Measurements from ENCODE around the gene GGA2.
"Not testable (repeated sequence)": the region's sequence is repeated elsewhere in the genome, so short reads cannot be mapped to it uniquely, and the experiment has no call there.

Gene GGA2

DNA sequence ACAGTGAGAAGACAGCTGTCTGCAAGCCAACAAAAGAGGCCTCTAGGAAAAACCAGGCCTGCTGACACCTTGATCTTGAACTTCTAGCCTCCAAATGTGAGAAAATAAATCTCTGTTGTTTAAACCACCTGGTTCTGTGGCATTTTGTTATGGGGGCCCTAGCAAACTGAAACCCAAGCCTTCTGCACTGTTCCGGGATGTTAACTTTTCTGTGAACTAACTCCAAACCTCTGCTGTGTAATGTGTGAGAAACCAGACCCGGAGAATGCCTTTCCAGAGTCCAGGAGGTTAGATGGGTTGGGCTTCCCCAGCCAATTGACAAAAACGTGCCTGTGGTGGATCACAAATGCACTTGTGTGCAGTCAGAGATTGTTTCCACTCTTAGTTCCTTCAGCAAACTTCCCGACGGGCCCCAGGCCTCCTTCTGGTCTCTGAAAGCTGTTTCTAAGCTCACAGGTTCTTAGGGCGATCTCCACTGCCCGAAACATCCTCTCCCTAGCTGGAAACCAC, 13.6 kb upstream of the GGA2 start:
- no peak for DNase-seq

DNA sequence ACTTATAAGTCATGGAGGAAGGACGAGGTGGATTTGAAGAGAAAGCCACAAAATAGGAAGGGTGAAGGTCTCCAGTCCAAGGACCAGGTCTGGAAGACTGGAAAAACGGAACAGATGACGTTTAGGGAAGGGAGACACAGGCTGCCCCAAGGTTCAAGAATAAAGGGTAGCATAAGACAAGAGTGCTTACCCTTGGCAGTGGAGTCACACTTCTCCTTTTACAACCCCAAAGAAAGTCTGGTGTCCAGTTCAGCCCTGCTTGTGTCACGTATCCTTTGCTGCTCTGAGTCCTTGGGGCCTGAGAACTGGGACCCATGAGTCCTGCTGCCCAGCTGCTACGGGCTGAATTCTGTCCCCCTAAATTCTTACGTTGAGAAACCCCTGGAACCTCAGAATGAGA, 13.0 kb upstream of the GGA2 start:
- no peak for DNase-seq

DNA sequence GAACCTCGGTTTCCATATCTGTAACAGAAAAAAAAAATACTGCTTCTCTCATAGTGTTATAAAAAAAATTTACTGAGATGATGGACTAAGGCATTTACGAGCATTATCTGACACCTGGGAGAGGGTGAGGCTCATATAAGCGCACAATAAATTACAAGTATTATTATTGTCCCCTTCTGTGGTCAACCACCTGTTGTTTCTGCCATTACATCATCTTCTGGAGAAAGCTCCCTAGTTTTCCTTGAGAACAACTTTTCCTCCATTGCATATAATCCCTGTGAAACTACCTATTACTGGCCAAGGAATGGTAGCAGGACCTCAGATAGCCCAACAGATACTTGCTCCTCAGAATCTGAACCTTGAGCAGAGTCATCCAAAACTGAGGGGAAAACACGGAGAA, 11.7 kb upstream of the GGA2 start:
- DNase-seq: no peak

DNA sequence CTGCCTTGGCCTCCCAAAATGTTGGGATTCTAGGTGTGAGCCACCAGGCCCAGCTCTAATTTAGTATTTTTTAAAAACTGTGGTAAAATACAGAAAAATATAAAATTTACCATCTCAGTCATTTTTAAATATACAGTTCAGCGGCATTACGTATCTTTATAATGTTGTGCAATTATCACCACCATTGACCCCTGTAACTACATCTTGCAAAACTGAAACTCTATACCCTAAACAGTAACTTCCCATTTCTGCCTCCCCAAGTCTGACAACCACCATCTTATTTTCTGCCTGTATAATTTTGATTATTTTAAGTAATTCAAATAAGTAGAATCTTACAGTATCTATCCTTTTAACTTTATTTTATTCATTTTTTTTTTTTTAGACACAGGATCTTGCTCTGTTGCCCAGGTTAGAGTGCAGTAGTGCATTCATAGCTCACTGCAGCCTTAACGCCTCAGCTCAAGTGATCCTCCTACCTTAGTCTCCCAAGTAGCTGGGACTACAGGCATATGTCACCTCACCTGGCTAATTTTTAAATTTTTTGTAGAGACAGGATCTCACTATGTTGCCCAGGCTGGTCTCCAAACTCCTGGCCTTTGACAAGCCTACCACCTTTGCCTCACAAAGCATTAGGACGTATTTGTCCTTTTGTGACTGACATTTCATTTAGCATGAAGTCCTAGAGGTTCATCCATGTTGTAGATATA, 10.9 kb upstream of the GGA2 start:
- no peak for DNase-seq

DNA sequence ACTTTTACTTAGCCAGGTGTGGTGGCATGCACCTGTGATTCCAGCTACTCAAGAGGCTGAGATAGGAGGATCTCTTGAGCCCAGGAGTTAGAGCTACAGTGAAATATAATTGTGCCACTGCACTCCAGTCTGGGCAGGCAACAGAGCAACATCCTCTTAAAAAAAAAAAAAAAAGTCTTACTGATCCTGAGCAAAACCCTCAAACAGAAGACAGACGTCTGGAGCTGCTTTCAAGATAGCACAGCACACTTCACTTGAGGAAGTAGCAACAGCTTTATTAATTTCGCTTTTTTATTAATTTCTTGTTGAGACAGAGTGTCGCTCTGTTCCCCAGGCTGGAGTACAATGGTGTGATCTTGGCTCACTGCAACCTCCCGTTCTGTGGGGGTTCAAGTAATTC, 10.2 kb upstream of the GGA2 start:
- no peak for DNase-seq

DNA sequence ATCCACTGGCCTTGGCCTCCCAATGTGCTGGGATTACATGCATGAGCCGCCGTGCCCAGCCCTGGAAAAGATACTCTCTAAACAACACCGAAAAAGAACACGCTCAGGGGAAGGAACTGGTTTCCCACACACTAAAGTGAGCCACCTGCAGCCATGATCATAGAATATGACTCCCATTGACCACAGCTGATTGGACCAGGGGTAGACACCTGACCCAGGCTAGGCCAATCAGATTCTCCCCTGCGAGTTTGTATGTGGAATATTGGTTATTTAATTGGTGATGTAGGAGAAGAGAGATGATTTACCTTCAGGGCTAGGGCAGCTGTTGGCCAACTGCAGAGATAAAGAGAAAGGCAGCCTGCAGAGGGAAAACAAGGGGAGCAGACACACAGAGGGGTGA, 9.0 kb upstream of the GGA2 start:
- DNase-seq: no peak

DNA sequence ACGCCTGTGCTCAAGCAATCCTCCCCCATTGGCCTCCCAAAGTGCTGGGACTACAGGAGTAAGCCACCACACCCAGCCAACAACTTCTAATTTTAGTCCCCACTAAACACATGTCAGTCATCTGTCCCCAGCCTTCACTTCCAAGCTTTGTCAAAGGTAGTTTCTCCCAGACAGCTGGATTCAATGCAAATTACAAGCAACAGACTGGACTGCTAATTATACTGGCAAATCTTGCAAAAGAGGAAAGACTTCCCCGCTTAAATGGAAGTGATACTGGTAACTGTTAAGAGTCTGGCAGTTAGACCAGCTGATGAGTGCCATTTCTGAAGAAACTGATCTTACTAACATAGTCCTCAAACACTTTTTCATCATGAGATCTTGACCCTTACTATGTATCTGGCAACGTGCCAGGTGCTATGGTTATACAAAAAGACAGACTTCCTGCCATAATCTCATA, 8.2 kb upstream of the GGA2 start:
- DNase-seq: no peak

DNA sequence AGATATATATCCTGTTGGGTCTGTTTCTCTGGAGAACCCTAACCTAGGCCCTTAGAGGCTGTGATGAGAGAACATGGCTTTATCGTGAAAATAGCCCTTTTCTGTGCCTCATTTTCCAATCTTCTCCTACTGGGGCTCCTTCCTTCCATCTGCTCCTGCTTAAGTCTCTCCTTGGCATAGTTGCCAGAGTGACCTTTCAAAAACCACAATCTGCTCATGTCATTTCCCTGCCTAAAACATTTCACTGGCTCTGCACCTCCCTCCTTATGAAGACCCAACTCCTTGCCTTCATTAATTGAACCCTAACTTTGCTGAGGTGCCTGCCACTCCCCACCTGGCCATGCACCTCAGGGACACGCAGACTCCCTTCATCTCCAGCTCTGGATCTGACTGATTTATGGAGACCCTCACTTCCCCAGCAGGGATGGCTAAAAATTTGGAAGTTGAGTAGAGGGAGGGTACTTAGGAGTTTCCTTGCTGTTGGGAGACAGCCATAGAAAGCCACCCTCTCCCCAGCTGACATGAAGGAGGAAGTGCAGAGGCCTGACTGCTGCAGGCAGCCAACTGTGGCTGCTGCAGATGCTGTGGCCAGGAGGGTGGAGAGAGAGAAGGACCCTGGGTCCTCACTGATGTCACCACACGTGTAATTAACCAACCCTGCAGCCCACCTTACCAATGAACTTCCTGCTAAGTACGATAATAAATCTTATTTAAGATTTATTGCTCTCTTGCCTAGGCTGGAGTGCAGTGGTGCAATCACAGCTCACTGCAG, 6.3 kb upstream of the GGA2 start:
- DNase-seq: no peak

DNA sequence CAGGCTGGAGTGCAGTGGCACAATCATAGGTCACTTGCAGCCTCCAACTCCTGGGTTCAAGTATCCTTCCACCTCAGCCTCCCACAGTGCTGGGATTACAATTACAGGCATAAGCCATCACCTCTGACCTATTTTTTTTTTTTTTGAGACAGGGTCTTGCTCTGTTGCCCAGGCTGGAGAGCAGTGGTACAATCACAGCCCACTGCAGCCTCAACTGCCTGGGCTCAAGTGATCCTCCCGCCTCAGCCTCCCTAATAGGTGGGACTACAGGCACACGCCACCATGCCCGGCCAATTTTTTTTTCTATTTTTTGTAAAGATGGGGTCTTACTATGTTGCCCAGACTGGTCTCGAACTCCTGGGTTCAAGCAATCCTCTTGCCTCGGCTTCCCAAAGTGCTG, 5.6 kb upstream of the GGA2 start:
- DNase-seq: no peak

DNA sequence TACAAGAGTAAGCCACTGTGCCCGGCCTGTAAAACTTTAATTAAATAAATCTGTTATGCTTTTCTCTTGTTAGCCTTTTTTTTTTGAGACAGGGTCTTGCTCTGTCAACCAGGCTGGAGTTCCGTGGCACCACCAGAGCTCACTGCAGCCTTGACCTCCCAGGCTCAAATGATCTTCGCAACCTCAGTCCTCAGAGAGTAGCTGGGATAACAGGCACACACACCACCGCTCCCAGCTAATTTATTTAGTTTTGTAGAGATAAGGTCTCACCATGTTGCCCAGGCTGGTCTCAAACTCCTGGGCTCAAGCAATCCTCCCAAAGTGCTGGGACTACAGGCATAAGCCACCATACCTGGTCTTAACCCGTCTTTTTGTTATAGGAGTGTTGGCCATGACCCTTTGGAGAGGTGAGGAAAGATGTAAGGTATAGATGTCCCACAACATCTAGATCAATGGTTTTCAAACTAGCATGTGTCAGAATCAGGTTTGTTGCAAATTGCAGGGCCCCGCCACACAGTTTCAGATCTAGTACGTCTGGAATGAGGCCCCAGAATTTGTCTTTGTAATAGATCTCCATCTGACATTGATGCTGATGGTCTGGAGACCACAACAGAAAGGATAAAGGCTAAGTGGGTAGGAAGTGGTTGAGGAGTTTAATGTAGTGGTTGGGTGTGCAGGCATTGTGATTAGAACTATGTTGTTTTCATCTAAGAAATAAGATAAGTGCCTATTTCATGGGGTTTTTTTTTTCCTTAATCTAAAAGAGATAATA, 4.3 kb upstream of the GGA2 start:
- DNase-seq: no peak

DNA sequence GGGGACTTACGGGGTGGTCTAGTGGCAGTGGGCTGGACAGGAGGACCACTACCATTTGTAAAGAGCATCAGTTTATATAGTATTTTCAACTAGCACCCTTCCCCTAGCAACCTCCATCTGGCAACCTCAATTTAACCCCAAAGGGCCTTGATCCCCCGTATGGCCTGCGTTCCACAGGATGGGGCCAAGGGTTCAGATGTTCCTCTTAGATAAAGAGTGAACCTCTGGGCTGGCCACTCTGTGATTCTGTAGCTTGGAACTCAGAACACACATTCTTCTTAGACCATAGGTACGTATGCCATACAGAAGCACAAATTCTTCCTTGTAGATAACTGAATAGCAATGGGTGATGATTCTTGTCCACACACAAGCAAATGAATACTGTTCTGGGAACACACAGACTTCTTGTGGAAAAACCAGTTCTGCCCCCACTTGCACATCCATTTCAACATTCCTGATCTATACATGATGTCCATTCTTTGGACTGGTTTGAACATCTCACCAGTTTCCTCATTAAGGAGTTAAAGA, 1.9 kb upstream of the GGA2 start:
- DNase-seq: no peak

DNA sequence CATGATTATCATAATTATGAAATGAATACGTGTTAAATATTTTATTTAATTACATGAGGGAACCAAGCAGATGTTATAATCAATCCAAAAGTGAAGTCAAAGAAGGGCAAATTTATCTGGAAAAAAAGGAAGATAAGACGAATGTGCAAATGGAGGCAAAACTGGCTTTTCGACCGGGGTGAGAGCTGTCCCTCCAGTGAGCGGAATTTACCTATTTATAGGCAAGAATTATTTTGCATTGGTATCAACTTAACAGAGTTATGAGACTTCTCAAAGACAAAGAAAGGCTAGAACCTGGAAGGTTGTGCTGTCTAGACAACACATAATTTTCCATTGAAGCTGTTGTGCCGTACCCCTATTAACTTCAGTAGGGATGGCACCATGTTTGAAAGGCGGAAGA, 1.4 kb upstream of the GGA2 start:
- DNase-seq: no peak

DNA sequence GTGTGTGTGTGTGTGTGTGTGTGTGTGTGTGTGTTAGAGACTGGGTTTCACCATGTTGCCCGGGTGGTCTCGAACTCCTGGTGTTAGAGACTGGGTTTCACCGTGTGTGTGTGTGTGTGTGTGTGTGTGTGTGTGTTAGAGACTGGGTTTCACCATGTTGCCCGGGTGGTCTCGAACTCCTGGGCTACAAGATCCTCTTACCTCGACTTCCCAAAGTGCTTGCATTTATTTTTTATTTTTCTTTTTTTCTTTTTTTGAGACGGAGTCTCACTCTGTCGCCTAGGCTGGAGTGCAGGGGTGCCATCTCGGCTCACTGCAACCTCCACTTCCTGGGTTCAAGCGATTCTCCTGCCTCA, 599 bp upstream of the GGA2 start:
- not testable (repeated sequence) for DNase-seq

DNA sequence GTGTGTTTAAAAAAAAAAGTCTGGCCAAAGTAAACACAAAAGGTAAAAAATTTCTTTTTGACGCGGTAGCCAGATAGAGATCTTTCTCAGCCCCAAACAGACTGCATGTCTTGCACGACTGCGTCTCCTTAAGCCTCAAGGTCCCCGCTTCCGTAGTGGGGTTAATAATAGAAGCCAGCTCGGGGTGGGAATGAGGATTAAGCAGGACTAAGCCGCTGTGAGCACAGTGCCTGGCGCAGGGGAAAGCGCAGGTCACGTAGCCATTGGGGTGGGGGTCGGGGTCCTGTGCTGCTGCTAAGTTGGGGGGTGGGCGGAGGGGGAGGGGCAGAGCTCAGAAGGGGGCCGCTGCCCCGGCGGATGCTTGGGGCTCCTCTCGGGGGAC, 521 bp downstream of the GGA2 start:
- peak in 1 of 2 experiments; percentile 1 for DNase-seq

DNA sequence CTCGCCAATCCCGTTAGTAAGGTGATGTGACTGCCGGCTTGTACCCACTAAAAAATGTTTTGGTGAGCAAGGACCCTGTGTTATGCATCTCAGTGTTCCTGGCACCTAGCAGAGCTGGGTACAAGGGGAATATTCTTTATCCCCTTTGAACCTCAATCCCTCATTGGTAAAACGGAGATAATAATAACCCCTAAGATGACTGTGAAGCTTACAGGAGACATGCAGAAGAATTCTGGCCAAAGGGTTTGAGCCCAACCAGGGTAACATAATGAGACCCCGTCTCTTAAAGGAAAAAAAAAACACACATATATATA, 896 bp downstream of the GGA2 start:
- no peak for DNase-seq

DNA sequence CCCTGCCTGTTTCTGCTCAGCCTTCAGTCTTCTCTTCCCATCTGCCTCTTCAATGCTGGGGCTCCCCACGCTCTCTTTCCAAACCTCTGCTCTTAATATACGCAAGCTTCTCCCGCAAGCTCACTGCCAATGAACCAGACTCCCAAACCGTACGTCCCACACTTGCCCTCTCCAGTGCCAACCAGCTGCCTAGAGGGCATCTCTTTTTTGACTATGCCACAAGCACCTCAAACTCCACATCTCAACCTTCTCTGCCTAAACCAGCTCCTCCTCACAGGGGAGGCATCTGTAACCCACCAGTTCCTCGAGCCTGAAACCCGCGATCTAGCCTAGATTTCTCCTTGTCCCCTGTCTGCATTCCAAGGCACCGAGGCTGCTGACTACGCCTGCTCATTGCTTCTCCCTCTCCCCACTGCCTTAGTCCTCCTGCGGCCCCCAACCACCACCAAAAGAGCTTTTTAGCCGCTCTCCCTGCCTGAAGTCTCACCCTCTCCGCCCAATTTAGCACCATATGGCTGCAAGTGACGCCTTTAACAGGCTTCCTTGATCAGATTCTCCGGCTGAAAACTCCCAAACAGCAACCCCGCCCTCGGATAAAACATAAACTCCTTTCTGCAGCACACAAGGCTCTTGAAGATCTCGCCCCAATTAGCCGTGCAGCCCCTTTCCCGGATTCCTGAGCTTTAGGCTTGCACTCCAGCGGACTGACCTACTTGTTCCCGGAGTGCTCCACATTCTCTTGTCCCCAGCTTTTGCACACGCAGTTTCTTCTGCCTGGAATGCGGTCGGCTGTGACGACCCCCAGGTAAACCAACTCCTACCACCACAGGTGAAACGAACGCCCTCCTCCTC, 1.5 kb downstream of the GGA2 start:
- no peak for DNase-seq

DNA sequence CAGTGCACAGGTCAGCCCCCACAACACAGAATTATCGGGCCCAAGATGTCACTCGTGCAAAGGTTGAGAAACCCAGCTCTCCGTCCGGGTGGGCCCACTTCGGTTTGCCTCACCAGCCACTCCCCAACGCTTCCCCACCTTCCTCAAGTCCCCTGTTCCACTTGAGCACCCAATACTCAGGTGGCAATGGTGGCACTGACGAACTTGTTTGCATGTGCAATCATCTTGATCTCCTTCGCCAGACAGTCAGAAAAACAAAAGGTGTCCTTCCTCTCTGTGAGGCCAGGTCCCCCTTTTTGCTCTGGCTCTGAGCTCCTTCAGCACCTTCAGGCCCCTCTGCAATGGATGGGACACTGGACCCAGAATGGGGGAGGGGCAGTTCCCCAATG, 3.7 kb downstream of the GGA2 start:
- no peak for DNase-seq

DNA sequence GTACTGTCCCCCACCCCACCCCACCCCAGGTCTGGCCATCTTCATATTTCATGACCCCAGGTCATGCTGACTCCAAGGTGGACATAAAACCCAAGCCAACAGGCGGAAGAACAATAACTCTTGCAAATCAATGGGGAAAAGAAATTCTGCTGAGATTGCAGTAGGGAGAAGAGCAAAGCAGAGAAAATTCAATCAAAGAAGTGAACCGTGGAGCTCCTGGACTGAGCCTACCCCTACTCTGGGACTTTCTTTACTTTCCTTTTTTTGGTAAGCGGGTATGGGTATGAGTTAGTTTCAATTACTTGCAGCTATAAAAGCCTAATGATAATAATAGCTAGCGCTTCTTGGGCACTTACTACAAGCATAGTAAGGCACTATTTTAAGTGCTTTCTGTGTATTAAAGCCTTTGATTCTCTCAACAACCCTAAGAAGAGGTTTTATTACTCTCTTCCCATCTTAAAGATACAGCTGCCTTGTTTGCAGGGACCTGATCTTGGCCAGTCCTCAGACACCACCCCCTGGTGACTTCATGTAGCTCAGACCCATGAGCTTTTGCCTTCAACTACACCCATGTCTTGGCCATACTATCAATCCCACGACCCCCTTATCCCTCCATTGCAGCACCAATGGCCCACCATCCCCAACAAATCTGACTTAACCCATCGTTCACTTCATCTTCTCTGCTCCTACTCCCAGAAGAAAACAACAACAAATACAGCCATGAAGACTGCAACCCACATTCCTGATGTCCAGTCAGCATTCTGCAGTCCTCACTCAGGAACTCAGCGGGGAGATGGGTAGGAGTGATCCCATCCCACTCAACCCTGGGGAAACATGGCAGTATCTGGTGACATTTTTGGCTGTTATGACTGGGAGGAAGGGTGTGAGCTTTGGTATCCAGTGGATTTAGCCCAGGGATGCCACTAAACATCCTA, 4.4 kb downstream of the GGA2 start:
- no peak for DNase-seq

DNA sequence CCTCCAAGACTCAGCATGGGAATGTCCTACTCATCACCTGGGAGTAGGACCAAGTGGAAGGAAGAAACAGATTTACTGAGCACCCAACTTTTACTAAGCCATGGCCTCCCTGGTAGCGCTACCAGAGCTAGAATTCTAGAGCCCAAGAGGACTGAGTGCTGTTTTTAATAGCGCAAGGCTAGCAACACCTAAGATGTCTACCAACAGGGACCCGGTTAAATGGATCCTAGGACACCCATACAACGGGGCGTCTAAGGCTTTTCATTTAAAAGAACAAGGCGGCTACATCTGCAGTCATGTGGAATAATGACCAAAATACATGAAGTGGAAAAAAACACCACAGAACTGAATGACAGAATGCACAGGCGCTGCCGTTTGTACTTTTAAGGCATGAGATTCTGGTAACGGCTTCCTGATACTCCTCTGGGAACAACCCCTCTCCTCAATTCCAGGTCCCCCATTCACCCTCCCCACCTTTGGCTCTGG, 5.1 kb downstream of the GGA2 start:
- no peak for DNase-seq

DNA sequence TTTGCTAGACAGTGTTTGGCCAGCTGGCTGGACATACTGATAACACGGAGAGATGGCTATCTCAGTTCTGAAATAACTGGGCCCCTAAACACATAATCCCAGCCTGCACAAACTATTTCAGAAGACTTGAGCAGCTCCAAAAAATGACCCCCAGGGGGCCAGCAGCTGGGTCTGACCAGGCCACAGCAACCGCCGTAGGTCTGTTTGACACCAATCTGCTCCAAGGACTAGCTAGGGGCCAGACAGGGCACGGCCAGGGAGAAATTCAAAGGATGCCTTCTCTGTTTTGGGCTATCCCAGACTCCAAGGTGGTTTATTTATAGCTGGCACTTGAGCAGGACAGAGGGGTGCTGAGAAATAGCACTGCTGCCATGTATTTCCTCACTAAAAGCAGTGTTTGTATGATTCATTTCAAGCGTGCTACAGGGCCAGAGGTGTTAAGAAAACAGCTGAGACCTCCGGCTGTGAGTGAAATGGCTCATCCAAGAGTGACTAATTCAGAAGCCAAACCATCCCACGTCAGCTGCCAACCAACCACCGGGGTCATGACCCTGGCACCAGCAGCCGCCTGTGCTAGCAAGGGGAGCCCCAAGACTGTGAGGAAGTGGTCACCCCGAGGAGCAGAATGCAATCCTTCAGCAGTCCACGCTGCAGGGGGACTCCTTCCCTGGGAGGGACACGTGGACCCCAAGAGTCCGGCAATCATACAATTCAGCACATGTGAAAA, 5.7 kb downstream of the GGA2 start:
- peak; percentile 54 to 67 for DNase-seq

DNA sequence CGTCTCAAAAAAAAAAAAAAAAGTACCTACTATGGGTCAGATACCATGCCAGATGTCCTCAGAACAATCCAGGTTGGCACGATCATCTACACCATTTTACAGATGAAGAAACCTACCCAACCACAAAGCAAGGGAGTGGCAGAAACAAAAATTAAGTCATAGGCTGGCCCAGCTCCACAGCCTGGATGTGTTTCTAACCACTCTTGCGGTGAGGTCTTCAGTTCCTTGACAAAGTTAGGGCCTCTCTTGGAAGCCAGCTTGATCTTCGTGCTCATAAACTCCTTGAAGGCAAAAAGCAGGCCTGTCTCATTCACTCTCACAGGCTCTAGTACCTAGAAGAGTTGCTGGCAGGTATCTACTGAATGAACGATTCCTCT, 6.2 kb downstream of the GGA2 start:
- no peak for DNase-seq
